Liver (tissue), 9 donors: ENCODE results near the gene ZNF92. TPM values are rescaled to one million over a fixed set of nuclear protein-coding genes. Genes with fewer than 3 reads are reported as not detected.
"Not testable (repeated sequence)": the region's sequence is repeated elsewhere in the genome, so short reads cannot be mapped to it uniquely, and the experiment has no call there.

Experiments used
- DNase-seq: peaks from one replicate; pipeline ENCODE4 v3.0.0-alpha.2; 2017; ENCODE audit warnings: low spot score
- H3K27ac ChIP-seq, 2 donors: one replicate each; pipeline ENCODE4 v1.7.0; 2013; ENCODE audit warnings: inconsistent platforms in 2 of 2, low read length in 2 of 2, control low read depth in 1 of 2, low read depth in 1 of 2, mild to moderate bottlenecking in 1 of 2
- H3K27me3 ChIP-seq, 4 donors: one replicate each; pipeline versions ENCODE4 v1.6.1 to v1.7.0; 2013; ENCODE audit warnings: low read length in 3 of 4, inconsistent platforms in 1 of 4, mild to moderate bottlenecking in 1 of 4, moderate library complexity in 1 of 4; ENCODE audit not compliant: control insufficient read depth in 4 of 4, insufficient read depth in 4 of 4
- H3K36me3 ChIP-seq, 4 donors: one replicate each; pipeline versions ENCODE4 v1.6.1 to v1.7.0; 2013; ENCODE audit warnings: low read length in 3 of 4, mild to moderate bottlenecking in 3 of 4, low read depth in 1 of 4, moderate library complexity in 1 of 4; ENCODE audit not compliant: control insufficient read depth in 4 of 4, insufficient read depth in 3 of 4
- H3K4me1 ChIP-seq, 4 donors: one replicate each; pipeline versions ENCODE4 v1.6.1 to v1.7.0; 2013; ENCODE audit warnings: low read length in 3 of 4, mild to moderate bottlenecking in 3 of 4, moderate library complexity in 1 of 4; ENCODE audit not compliant: control insufficient read depth in 4 of 4, insufficient read depth in 4 of 4
- H3K4me3 ChIP-seq, 3 donors: one replicate each; pipeline versions ENCODE4 v1.6.1 to v1.7.0; 2013; ENCODE audit warnings: low read length in 3 of 3, control low read depth in 1 of 3, low read depth in 1 of 3, mild to moderate bottlenecking in 1 of 3
- H3K9ac ChIP-seq, 2 donors: one replicate each; pipeline ENCODE4 v1.7.0; 2013; ENCODE audit warnings: low read length in 2 of 2, mild to moderate bottlenecking in 2 of 2, moderate library complexity in 2 of 2, control low read depth in 1 of 2, low read depth in 1 of 2
- H3K9me3 ChIP-seq, 4 donors: one replicate each; pipeline versions ENCODE4 v1.6.1 to v1.7.0; 2013; ENCODE audit warnings: low read length in 3 of 4; ENCODE audit not compliant: control insufficient read depth in 4 of 4
- CTCF ChIP-seq: fragments of 150-350 bp; IDR thresholded peaks from 2 replicates; pipeline ENCODE4 v1.5.1; 2017; ENCODE audit warnings: improper control_type of control experiment, low read depth, low read length; ENCODE audit not compliant: missing input control
- GABPA ChIP-seq, 2 donors: IDR thresholded peaks in 1 of 2; conservative IDR thresholded peaks in 1 of 2; 2 replicates each; pipeline ENCODE4 v1.6.1; 2016; ENCODE audit warnings: antibody characterized with exemption in 2 of 2, mild to moderate bottlenecking in 1 of 2, moderate library complexity in 1 of 2
- HNF4A ChIP-seq, 2 donors: conservative IDR thresholded peaks; 2 replicates each; pipeline ENCODE4 v1.6.1; 2016; ENCODE audit warnings: antibody characterized with exemption in 2 of 2, mild to moderate bottlenecking in 2 of 2
- JUND ChIP-seq, 2 donors: IDR thresholded peaks; 2 replicates each; pipeline ENCODE4 v1.6.1; 2016; ENCODE audit warnings: antibody characterized with exemption in 2 of 2
- MAX ChIP-seq: IDR thresholded peaks from 2 replicates; pipeline ENCODE4 v1.6.1; 2016; ENCODE audit warnings: antibody characterized with exemption
- RXRA ChIP-seq, 2 donors: IDR thresholded peaks; 2 replicates each; pipeline ENCODE4 v1.6.1; 2017 to 2018; ENCODE audit warnings: antibody characterized with exemption in 2 of 2, mild to moderate bottlenecking in 1 of 2
- ZBTB33 ChIP-seq: IDR thresholded peaks from 2 replicates; pipeline ENCODE4 v1.6.1; 2016; ENCODE audit warnings: antibody characterized with exemption
- WGBS: extraction: QIAGEN DNeasy Blood & Tissue Kit; methylation state at CpG from one replicate; pipeline ENCODE4 v1.1.7; 2013; 5-methylcytosine and 5-hydroxymethylcytosine counted together
- polyA plus RNA-seq, 2 donors: library from polyadenylated mRNA; stranded (reverse) in 1 of 2; unstranded in 1 of 2; fragments of 200-250 nt in 1 of 2; fragments of >200 nt in 1 of 2; fragmentation: Nextera tagmentation in 1 of 2; extraction: Ambion mirVana in 1 of 2; gene quantifications; one replicate each; pipeline versions ENCODE4 v1.2.1 to v1.2.3, GENCODE V29; 2013 to 2015
- total RNA-seq, 2 donors: library from RNA; depleted of rRNA; stranded (reverse); fragments of >200 nt; gene quantifications; one replicate each; pipeline ENCODE4 v1.2.3, GENCODE V29; 2014
- donor health status: healthy.
- donor health status: healthy.
- donor health status: healthy.
- donor health status: healthy.
- donor health status: healthy.

Gene ZNF92
- total and polyA plus RNA-seq, 4 donors = 1.6 to 6.5 (median 2.7) TPM

GRCh38 chr7:65422670-65423069 is 49.0 kb downstream of the ZNF92 start:
- no peak for DNase-seq
- no peaks in the 10 kb centered on the region for H3K4me1 ChIP-seq
- H3K9me3 ChIP-seq = peaks cover 0 to 5% (median 1%) of the 10 kb centered on the region in 4 donors
- H3K4me3 ChIP-seq = no peak overlapping the region
- no peak overlapping the region for H3K9ac ChIP-seq
- no peaks in the 10 kb centered on the region for H3K27me3 ChIP-seq
- no peak overlapping the region for H3K27ac ChIP-seq
- no peaks in the 10 kb centered on the region for H3K36me3 ChIP-seq
- TF ChIP-seq ZBTB33 (no peak), HNF4A (conservative IDR thresholded peaks at IDR 0.05) (no peak)

GRCh38 chr7:65423286-65423685 is 49.6 kb downstream of the ZNF92 start:
- not testable (repeated sequence) for H3K4me3 ChIP-seq, H3K9me3 ChIP-seq, H3K36me3 ChIP-seq, H3K4me1 ChIP-seq, H3K27me3 ChIP-seq, H3K27ac ChIP-seq, H3K9ac ChIP-seq, DNase-seq
- 94% methylated on average over 3 of the region's 3 CpGs for WGBS

- Histone ChIP-seq H3K36me3 (no peaks in the 10 kb centered on the region), H3K27ac (no peak overlapping the region), H3K9me3 (no peaks in the 10 kb centered on the region), H3K4me3 (no peak overlapping the region), H3K9ac (no peak overlapping the region), H3K4me1 (no peaks in the 10 kb centered on the region), H3K27me3 (no peaks in the 10 kb centered on the region)
- 81% methylated on average over 26 of the region's 26 CpGs for WGBS
- DNase-seq = no peak
- TF ChIP-seq GABPA (IDR thresholded peaks at IDR 0.05 in 1 of 2, conservative IDR thresholded peaks at IDR 0.05 in 1 of 2) (no peak), MAX (no peak), HNF4A (conservative IDR thresholded peaks at IDR 0.05) (no peak), RXRA (IDR thresholded peaks at IDR 0.05) (no peak), JUND (IDR thresholded peaks at IDR 0.05) (no peak)
Observed at GRCh38 chr7:65429642-65430343, 56.1 kb downstream of the ZNF92 start.

- 80% methylated on average over 26 of the region's 26 CpGs for WGBS
- H3K4me3 ChIP-seq = no peak overlapping the region
- H3K4me1 ChIP-seq = no peaks in the 10 kb centered on the region
- no peak overlapping the region for H3K27ac ChIP-seq
- H3K27me3 ChIP-seq = no peaks in the 10 kb centered on the region
- no peak for TF ChIP-seq CTCF
- no peaks in the 10 kb centered on the region for H3K36me3 ChIP-seq
- H3K9ac ChIP-seq = no peak overlapping the region
- no peak for DNase-seq
- no peaks in the 10 kb centered on the region for H3K9me3 ChIP-seq
Observed at GRCh38 chr7:65430344-65431186, 56.9 kb downstream of the ZNF92 start.
